ENCODE results near the gene CCDC88C.

GRCh38 chr14:91223028-91223783 is 194.4 kb downstream of the CCDC88C start:
- no peak for TF ChIP-seq POLR2A (IDR thresholded peaks at IDR 0.05)
- no peak for TF ChIP-seq CTCF (IDR thresholded peaks at IDR 0.05)
